ENCODE data around the gene DTNBP1.

Gene DTNBP1

GRCh38 chr6:15662326-15663129 lies at the start of gene DTNBP1:
Gene DTNBP1, minus strand, starts transcription at chr6:15663028. Its CDS starts 159 bp downstream, at chr6:15662869.
- peak within 1 kb of the TSS; percentile 71 for H3K4me3 ChIP-seq (ENCODE audit: low read depth, low read length)

GRCh38 chr6:15709651-15710269 lies 46.9 kb upstream of the DTNBP1 start:
- no peak overlapping the region for H3K4me3 ChIP-seq (ENCODE audit: low read depth, low read length)

GRCh38 chr6:15708231-15708630 lies 45.4 kb upstream of the DTNBP1 start:
- no peak overlapping the region for H3K4me3 ChIP-seq (ENCODE audit: low read depth, low read length)

GRCh38 chr6:15705981-15706380 lies 43.2 kb upstream of the DTNBP1 start:
- no peak overlapping the region for H3K4me3 ChIP-seq (ENCODE audit: low read depth, low read length)

GRCh38 chr6:15698471-15698870 lies 35.6 kb upstream of the DTNBP1 start:
- H3K4me3 ChIP-seq (ENCODE audit: low read depth, low read length) = no peak overlapping the region

- no peak overlapping the region for H3K4me3 ChIP-seq (ENCODE audit: low read depth, low read length)
Observed at GRCh38 chr6:15697895-15698294, 35.1 kb upstream of the DTNBP1 start.

GRCh38 chr6:15691250-15691869 lies 28.5 kb upstream of the DTNBP1 start:
- no peak overlapping the region for H3K4me3 ChIP-seq (ENCODE audit: low read depth, low read length)

- no peak overlapping the region for H3K4me3 ChIP-seq (ENCODE audit: low read depth, low read length)
Observed at GRCh38 chr6:15690510-15690909, 27.7 kb upstream of the DTNBP1 start.

GRCh38 chr6:15689586-15690482 lies 27.0 kb upstream of the DTNBP1 start:
- no peak overlapping the region for H3K4me3 ChIP-seq (ENCODE audit: low read depth, low read length)

- H3K4me3 ChIP-seq (ENCODE audit: low read depth, low read length) = no peak overlapping the region
Observed at GRCh38 chr6:15685619-15686018, 22.8 kb upstream of the DTNBP1 start.

- H3K4me3 ChIP-seq (ENCODE audit: low read depth, low read length) = no peak overlapping the region
Observed at GRCh38 chr6:15682965-15683822, 20.4 kb upstream of the DTNBP1 start.

- no peak overlapping the region for H3K4me3 ChIP-seq (ENCODE audit: low read depth, low read length)
Observed at GRCh38 chr6:15681946-15682345, 19.1 kb upstream of the DTNBP1 start.

- H3K4me3 ChIP-seq (ENCODE audit: low read depth, low read length) = no peak overlapping the region
Observed at GRCh38 chr6:15678514-15678913, 15.7 kb upstream of the DTNBP1 start.

GRCh38 chr6:15677822-15678221 lies 15.0 kb upstream of the DTNBP1 start:
- H3K4me3 ChIP-seq (ENCODE audit: low read depth, low read length) = no peak overlapping the region

- H3K4me3 ChIP-seq (ENCODE audit: low read depth, low read length) = no peak overlapping the region
Observed at GRCh38 chr6:15675536-15676220, 12.8 kb upstream of the DTNBP1 start.

- H3K4me3 ChIP-seq (ENCODE audit: low read depth, low read length) = no peak overlapping the region
Observed at GRCh38 chr6:15674690-15675386, 12.0 kb upstream of the DTNBP1 start.

GRCh38 chr6:15673666-15674065 lies 10.8 kb upstream of the DTNBP1 start:
- no peak overlapping the region for H3K4me3 ChIP-seq (ENCODE audit: low read depth, low read length)

GRCh38 chr6:15672818-15673217 lies 10.0 kb upstream of the DTNBP1 start:
- H3K4me3 ChIP-seq (ENCODE audit: low read depth, low read length) = no peak overlapping the region

GRCh38 chr6:15672291-15672690 lies 9.5 kb upstream of the DTNBP1 start:
- no peak overlapping the region for H3K4me3 ChIP-seq (ENCODE audit: low read depth, low read length)
